Thoracic aorta (tissue), 2 donors: ENCODE data around the gene TUBA1B. TPM values are rescaled to one million over a fixed set of nuclear protein-coding genes. Genes with fewer than 3 reads are reported as not detected.
"Not testable (repeated sequence)": the region's sequence is repeated elsewhere in the genome, so short reads cannot be mapped to it uniquely, and the experiment has no call there.

Experiments
- ATAC-seq: fragments of 150-250 bp; one replicate; pipeline ENCODE4 v1.8.0; 2017; ENCODE audit warnings: low read depth; ENCODE audit not compliant: insufficient number of reproducible peaks, low FRiP score
- DNase-seq: peaks from one replicate; pipeline ENCODE4 v3.0.0-alpha.2; 2020; ENCODE audit warnings: low spot score
- H3K27ac ChIP-seq, 2 donors: fragments of 200-600 bp; sonication (generic); 1 replicate in 1 of 2; 2 replicates in 1 of 2; pipeline ENCODE4 v1.5.1; 2016; ENCODE audit warnings: mild to moderate bottlenecking in 2 of 2, moderate library complexity in 2 of 2
- H3K27me3 ChIP-seq: fragments of 200-600 bp; sonication (generic); replicated peaks from 2 replicates; pipeline ENCODE4 v1.6.0; 2016; ENCODE audit warnings: mild to moderate bottlenecking; ENCODE audit not compliant: insufficient read depth
- H3K36me3 ChIP-seq: fragments of 200-600 bp; sonication (generic); one replicate; pipeline ENCODE4 v1.5.1; 2016
- H3K4me1 ChIP-seq, 2 donors: fragments of 200-600 bp; sonication (generic); 1 replicate in 1 of 2; 2 replicates in 1 of 2; pipeline versions ENCODE4 v1.5.1 to v1.6.0; 2016; ENCODE audit warnings: low read depth in 2 of 2, mild to moderate bottlenecking in 1 of 2; ENCODE audit not compliant: control insufficient read depth in 1 of 2
- H3K4me3 ChIP-seq: fragments of 200-600 bp; sonication (generic); 2 replicates; pipeline ENCODE4 v1.5.1; 2016; ENCODE audit warnings: mild to moderate bottlenecking
- H3K9me3 ChIP-seq: fragments of 200-600 bp; sonication (generic); 2 replicates; pipeline ENCODE4 v1.5.1; 2016
- total RNA-seq, 2 donors: library from RNA; depleted of rRNA; stranded (reverse); fragments of >200 nt; gene quantifications; one replicate each; pipeline versions ENCODE4 v1.1.0 to v1.2.3, GENCODE V29; 2016
- TF ChIP-seq, protein P1 (sequence below): fragments of 200-600 bp; sonication (generic); IDR thresholded peaks from one replicate; pipeline ENCODE4 v1.5.1; 2019; ENCODE audit warnings: antibody characterized with exemption

TUBA1B gene
- total RNA-seq, 2 donors from 2014 or later, result 501 to 945 TPM

DNA sequence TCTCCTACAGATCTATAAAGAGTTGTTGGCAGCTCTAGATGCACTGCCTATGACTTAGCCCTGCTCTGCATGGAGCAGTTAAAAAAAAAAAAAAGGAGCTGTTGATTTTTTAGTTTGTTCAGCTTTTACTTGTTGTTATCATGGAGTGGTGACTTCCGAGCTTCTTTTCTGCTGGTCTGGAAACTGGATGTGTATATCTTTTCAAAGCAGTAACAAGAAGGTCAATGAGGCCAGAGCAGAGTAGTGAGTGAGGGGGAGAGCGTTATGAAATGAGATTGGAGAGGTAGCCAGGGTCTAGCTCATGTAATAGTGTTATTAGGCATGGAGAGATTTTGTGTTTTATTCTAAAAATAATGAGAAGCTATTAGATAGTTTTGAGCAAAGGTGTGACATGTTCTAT, 13.2 kb upstream of the TUBA1B start:
- no peaks in the 10 kb centered on the region for H3K4me1 ChIP-seq
- no peak for ATAC-seq

DNA sequence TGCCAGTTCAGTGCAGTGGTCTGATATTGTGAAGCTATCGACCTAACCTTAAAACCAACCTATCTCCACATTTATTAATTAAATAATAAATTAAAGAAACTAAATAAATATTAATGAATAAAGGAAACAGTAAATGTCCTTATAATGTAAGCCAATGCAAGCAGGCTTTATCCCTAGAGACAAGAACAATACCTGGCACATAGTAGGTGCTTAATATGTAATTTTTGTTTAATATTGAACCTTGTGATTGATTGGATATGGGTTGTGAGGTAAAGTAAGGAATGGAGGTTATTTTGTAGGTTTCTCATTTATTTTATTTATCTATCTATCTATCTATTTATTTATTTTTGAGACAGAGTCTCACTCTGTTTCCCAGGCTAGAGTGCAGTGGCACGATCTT, 7.8 kb upstream of the TUBA1B start:
- Histone ChIP-seq H3K27me3 (no peaks in the 10 kb centered on the region), H3K4me1 (peaks cover 0 to under 1% of the 10 kb centered on the region in 2 donors), H3K27ac (no peak overlapping the region), H3K9me3 (no peaks in the 10 kb centered on the region), H3K36me3 (no peaks in the 10 kb centered on the region), H3K4me3 (no peak overlapping the region)
- TF ChIP-seq, protein P1, sequence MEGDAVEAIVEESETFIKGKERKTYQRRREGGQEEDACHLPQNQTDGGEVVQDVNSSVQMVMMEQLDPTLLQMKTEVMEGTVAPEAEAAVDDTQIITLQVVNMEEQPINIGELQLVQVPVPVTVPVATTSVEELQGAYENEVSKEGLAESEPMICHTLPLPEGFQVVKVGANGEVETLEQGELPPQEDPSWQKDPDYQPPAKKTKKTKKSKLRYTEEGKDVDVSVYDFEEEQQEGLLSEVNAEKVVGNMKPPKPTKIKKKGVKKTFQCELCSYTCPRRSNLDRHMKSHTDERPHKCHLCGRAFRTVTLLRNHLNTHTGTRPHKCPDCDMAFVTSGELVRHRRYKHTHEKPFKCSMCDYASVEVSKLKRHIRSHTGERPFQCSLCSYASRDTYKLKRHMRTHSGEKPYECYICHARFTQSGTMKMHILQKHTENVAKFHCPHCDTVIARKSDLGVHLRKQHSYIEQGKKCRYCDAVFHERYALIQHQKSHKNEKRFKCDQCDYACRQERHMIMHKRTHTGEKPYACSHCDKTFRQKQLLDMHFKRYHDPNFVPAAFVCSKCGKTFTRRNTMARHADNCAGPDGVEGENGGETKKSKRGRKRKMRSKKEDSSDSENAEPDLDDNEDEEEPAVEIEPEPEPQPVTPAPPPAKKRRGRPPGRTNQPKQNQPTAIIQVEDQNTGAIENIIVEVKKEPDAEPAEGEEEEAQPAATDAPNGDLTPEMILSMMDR, result no peak
- ATAC-seq (no peak), DNase-seq (no peak)

More for the DNA sequence above, 13.2 kb upstream of the TUBA1B start:
- TF ChIP-seq, protein P1, result no peak
- no peak overlapping the region for H3K27ac ChIP-seq
- no peaks in the 10 kb centered on the region for H3K27me3 ChIP-seq
- no peak for DNase-seq
- no peaks in the 10 kb centered on the region for H3K9me3 ChIP-seq
- no peaks in the 10 kb centered on the region for H3K36me3 ChIP-seq
- H3K4me3 ChIP-seq, result no peak overlapping the region

DNA sequence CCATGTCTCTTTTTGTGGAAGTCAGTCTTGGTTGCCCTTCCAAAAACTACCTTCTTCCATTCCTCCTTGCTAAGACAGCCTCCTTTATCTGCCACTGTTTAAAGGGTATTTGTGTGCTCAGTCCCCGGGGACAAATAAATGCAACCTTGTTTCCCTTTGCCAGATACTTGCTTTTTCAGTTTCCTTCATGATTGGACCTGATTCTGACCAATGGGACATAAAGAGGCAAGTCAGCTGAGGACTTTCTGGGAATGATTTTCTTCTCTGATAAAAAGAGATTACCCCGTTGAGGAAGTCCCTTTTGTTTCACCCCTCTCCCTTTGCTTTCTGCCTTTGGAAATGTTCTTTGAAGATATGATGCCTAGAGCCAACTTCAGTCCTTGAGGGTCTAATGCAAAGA, 7.4 kb upstream of the TUBA1B start:
- H3K27me3 ChIP-seq, result no peaks in the 10 kb centered on the region
- peaks cover 2 to 5% of the 10 kb centered on the region in 2 donors for H3K4me1 ChIP-seq
- DNase-seq (no peak), ATAC-seq (no peak)
- TF ChIP-seq, protein P1, result no peak
- H3K27ac ChIP-seq, result no peak overlapping the region
- no peaks in the 10 kb centered on the region for H3K9me3 ChIP-seq
- H3K36me3 ChIP-seq, result no peaks in the 10 kb centered on the region
- no peak overlapping the region for H3K4me3 ChIP-seq

DNA sequence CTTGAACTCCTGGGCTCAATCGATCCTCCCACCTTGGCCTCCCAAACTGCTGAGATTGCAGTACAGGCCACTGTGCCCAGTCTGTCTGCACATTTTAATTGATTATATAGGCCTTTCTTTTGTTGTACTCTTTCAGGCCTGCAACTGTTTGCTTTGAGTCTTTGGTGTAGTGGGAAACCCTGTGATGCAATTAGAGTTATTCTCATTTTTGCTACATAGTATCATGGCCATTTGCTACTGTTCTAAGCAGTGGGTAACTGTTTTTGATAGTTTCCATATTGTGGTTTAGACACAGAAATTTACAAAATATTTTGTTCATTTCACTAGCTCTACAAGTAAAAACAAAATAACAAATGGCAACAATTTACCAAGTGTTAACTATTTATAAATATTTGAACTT, 6.3 kb upstream of the TUBA1B start:
- Histone ChIP-seq H3K4me1 (peaks cover 3 to 16% of the 10 kb centered on the region in 2 donors), H3K27ac (no peak overlapping the region), H3K4me3 (no peak overlapping the region), H3K27me3 (no peaks in the 10 kb centered on the region), H3K9me3 (no peaks in the 10 kb centered on the region), H3K36me3 (no peaks in the 10 kb centered on the region)
- TF ChIP-seq, protein P1, result no peak
- ATAC-seq (no peak), DNase-seq (no peak)

DNA sequence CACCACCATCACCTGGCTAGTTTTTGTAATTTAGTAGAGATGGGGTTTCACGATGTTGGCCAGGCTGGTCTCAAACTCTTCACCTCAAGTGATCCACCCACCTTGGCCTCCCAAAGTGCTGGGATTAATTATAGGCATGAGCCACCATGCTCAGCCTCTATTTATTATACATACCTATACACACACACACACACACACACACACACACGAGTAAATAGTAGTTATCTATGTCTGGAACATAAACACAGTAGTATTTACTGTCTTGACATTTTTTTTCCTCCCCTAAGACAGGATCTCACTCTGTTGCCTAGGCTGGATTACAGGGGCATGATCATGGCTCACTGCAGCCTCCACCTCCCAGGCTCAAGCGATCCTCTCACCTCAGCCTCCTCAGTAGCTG, 5.8 kb upstream of the TUBA1B start:
- H3K9me3 ChIP-seq, ATAC-seq, H3K27ac ChIP-seq, H3K4me3 ChIP-seq, H3K27me3 ChIP-seq, H3K36me3 ChIP-seq, DNase-seq: not testable (repeated sequence)
- peaks cover 3 to 21% of the 10 kb centered on the region in 2 donors for H3K4me1 ChIP-seq

DNA sequence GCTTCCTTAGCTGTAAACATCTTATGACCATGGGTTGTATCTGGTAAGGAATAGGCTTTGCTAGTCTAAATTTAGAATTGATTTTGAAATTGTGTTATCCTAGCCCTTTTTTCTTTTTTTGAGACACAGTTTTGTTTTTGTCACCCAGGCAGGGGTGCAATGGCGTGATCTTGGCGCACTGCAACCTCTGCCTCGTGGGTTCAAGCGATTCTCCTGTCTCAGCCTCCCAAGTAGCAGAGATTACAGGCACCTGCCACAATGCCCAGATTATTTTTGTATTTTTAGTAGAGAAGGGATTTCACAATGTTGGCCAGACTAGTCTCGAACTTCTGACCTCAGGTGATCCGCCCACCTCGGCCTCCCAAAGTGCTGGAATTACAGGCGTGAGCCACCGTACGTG, 2.4 kb upstream of the TUBA1B start:
- Histone ChIP-seq H3K27ac (peak overlapping the region; percentile 67 to 69), H3K4me3 (peak overlapping the region; percentile 94), H3K9me3 (no peaks in the 10 kb centered on the region), H3K27me3 (no peaks in the 10 kb centered on the region), H3K4me1 (peaks cover 10 to 37% of the 10 kb centered on the region in 2 donors), H3K36me3 (peaks cover 11% of the 10 kb centered on the region)
- DNase-seq, result no peak
- TF ChIP-seq, protein P1, result no peak
- ATAC-seq, result no peak
